ENCODE results near the gene ERC2.

DNA sequence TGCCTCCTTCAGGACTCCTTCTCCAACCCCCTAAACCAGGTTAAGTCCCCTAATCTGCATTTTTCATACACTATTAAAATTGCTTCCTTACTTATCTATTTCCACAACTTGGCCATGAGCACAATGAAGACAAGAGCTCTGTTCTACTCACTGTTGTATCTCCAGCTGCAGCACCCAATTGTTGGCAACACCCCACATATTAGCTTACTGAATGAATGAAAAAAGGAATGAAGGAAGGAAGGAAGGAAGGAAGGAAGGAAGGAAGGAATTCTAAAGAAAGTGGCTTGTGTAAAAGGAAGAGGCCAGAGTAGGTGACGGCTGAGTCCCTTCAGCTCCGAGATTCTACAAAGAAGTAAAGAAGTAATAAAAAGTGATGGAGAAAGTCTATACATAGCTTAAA is 444.7 kb downstream of the ERC2 start:
- TF ChIP-seq EP300 (IDR thresholded peaks at IDR 0.05) (no peak), MYC (IDR thresholded peaks at IDR 0.05; ENCODE audit: borderline replicate concordance, low read length) (no peak)
- TF ChIP-seq, protein P1, sequence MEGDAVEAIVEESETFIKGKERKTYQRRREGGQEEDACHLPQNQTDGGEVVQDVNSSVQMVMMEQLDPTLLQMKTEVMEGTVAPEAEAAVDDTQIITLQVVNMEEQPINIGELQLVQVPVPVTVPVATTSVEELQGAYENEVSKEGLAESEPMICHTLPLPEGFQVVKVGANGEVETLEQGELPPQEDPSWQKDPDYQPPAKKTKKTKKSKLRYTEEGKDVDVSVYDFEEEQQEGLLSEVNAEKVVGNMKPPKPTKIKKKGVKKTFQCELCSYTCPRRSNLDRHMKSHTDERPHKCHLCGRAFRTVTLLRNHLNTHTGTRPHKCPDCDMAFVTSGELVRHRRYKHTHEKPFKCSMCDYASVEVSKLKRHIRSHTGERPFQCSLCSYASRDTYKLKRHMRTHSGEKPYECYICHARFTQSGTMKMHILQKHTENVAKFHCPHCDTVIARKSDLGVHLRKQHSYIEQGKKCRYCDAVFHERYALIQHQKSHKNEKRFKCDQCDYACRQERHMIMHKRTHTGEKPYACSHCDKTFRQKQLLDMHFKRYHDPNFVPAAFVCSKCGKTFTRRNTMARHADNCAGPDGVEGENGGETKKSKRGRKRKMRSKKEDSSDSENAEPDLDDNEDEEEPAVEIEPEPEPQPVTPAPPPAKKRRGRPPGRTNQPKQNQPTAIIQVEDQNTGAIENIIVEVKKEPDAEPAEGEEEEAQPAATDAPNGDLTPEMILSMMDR (IDR thresholded peaks at IDR 0.05): no peak
- TF ChIP-seq, protein P2, sequence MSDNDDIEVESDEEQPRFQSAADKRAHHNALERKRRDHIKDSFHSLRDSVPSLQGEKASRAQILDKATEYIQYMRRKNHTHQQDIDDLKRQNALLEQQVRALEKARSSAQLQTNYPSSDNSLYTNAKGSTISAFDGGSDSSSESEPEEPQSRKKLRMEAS (IDR thresholded peaks at IDR 0.05): no peak
